ENCODE data around the gene RNF113B. TPM values are rescaled to one million over a fixed set of nuclear protein-coding genes. Genes with fewer than 3 reads are reported as not detected.

Gene RNF113B
- total RNA-seq, 1 experiment from 2014 or later = not detected

DNA sequence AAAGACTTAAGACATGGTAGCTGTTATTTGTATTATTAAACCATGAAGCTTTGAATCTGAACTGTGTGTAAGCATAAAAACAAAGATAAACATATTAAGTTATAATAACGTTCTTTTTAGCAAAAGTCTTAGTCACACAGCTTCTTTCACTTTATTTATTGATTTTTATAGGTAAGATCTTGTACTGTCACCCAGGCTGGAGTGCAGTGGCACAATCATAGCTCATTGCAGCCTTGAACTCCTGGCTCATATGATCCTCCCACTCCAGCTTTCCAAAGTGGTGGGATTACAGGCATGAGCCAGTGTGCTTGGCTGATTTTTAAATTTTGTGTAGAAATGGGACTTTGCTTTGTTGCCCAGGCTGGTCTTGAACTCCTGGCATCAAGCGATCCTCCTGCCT lies 20.8 kb downstream of the RNF113B start:
- peaks cover 35% of the 10 kb centered on the region for H3K36me3 Mint-ChIP-seq (ENCODE audit: insufficient read depth, unreplicated experiment)
- intact Hi-C loops (cut with micrococcal nuclease; ENCODE audit: unreplicated experiment) = no loop called here
- CTCF ChIA-PET = no interaction called here
- H3K27ac Mint-ChIP-seq (ENCODE audit: unreplicated experiment) = no peak overlapping the region
- H3K4me1 Mint-ChIP-seq (ENCODE audit: low read depth, unreplicated experiment) = peaks cover 29% of the 10 kb centered on the region
- H3K4me3 ChIP-seq (ENCODE audit: low read depth, low read length) = no peak overlapping the region
- no peaks in the 10 kb centered on the region for H3K27me3 ChIP-seq (replicated peaks; ENCODE audit: control insufficient read depth, insufficient read depth, low read length)
- no TSS peak for BruUV-seq (replicated peaks)
- TF ChIP-seq, protein P1, sequence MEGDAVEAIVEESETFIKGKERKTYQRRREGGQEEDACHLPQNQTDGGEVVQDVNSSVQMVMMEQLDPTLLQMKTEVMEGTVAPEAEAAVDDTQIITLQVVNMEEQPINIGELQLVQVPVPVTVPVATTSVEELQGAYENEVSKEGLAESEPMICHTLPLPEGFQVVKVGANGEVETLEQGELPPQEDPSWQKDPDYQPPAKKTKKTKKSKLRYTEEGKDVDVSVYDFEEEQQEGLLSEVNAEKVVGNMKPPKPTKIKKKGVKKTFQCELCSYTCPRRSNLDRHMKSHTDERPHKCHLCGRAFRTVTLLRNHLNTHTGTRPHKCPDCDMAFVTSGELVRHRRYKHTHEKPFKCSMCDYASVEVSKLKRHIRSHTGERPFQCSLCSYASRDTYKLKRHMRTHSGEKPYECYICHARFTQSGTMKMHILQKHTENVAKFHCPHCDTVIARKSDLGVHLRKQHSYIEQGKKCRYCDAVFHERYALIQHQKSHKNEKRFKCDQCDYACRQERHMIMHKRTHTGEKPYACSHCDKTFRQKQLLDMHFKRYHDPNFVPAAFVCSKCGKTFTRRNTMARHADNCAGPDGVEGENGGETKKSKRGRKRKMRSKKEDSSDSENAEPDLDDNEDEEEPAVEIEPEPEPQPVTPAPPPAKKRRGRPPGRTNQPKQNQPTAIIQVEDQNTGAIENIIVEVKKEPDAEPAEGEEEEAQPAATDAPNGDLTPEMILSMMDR (IDR thresholded peaks at IDR 0.05; ENCODE audit: insufficient read depth in 1 of 2, low read depth in 1 of 2, low read length in 1 of 2, severe bottlenecking in 1 of 2, unreplicated experiment in 1 of 2) = no peak
- no peaks in the 10 kb centered on the region for H3K9me3 ChIP-seq
- peaks cover 28% of the 10 kb centered on the region for H3K4me1 ChIP-seq
- H3K27me3 Mint-ChIP-seq (ENCODE audit: insufficient read depth, unreplicated experiment) = no peaks in the 10 kb centered on the region
- H3K36me3 ChIP-seq (ENCODE audit: control insufficient read depth, insufficient read depth, low read length) = no peaks in the 10 kb centered on the region; the same call in 1 of the 2 replicates
- H3K4me3 Mint-ChIP-seq (ENCODE audit: unreplicated experiment) = no peak overlapping the region
- no peak for DNase-seq
- POLR2A ChIA-PET = no interaction called here
- H3K9me3 Mint-ChIP-seq (ENCODE audit: unreplicated experiment) = no peaks in the 10 kb centered on the region

DNA sequence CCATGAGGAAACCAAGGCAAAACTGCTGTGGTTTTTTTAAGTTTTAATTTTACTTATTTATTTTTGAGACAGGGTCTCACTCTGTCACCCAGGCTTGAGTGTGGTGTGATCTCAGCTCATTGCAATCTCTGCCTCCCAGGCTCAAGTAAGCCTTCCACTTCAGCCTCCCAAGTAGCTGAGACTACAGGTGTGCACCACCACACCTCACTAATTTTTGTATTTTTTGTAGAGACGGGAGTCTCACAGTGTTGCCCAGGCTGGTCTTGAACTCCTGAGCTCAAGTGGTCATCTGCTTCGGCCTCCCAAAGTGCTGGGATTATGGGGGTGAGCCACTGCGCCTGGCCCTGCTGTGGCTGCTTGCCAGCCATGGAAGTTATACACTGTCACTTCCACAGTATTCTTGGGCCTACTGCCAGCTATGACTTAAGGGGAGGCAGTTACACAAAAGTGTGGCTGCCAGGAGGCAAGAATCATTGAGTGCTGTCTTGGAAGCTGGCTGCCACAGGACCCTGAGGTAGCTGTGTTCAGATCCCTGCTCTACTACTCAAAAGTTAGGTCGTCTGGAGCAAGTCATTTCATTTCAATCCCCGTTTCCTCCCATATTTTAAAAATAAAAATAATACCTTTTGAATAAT lies 21.5 kb downstream of the RNF113B start:
- H3K9me3 ChIP-seq = no peaks in the 10 kb centered on the region
- peaks cover 23% of the 10 kb centered on the region for H3K4me1 Mint-ChIP-seq (ENCODE audit: low read depth, unreplicated experiment)
- peaks cover 22% of the 10 kb centered on the region for H3K4me1 ChIP-seq
- H3K27ac Mint-ChIP-seq (ENCODE audit: unreplicated experiment) = no peak overlapping the region
- no peaks in the 10 kb centered on the region for H3K27me3 Mint-ChIP-seq (ENCODE audit: insufficient read depth, unreplicated experiment)
- H3K4me3 ChIP-seq (ENCODE audit: low read depth, low read length) = no peak overlapping the region
- TF ChIP-seq, protein P1 (IDR thresholded peaks at IDR 0.05; ENCODE audit: insufficient read depth in 1 of 2, low read depth in 1 of 2, low read length in 1 of 2, severe bottlenecking in 1 of 2, unreplicated experiment in 1 of 2) = no peak
- BruUV-seq (replicated peaks) = no TSS peak
- no peak overlapping the region for H3K4me3 Mint-ChIP-seq (ENCODE audit: unreplicated experiment)
- intact Hi-C loops (cut with micrococcal nuclease; ENCODE audit: unreplicated experiment) = no loop called here
- CTCF ChIA-PET = no interaction called here
- H3K27me3 ChIP-seq (replicated peaks; ENCODE audit: control insufficient read depth, insufficient read depth, low read length) = no peaks in the 10 kb centered on the region
- POLR2A ChIA-PET = no interaction called here
- H3K36me3 Mint-ChIP-seq (ENCODE audit: insufficient read depth, unreplicated experiment) = peaks cover 29% of the 10 kb centered on the region
- H3K9me3 Mint-ChIP-seq (ENCODE audit: unreplicated experiment) = no peaks in the 10 kb centered on the region
- no peak for DNase-seq
- no peaks in the 10 kb centered on the region; the same call in 1 of the 2 replicates for H3K36me3 ChIP-seq (ENCODE audit: control insufficient read depth, insufficient read depth, low read length)

DNA sequence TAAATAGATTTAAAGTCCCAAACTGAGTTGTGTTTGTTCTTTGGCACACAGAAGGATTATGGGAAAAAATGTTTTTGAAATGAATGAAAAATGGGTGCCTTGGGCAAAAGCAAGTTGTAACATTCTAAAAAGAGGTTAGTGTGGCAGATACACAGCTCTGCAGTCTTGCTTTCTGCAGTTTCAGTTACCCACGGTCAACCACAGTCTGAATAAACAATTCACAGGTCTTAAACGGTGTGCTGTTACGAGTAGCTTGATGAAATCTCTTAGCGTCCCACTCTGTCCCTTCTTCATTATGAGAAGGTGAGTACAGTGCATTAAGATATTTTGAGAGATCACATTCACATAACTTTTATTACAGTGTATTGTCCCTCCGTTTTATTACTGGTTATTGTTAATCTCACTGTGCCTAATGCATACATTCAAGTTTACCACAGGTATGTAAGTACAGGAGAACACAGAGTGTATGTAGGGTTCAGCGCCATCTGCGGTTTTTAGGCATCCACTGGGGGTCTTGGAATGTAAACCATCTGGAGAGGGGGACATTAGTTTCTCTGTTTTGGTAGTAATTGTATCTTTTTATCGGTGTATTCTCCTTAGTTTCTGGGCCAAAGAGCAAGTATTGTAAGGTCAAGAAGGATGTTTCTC lies 26.1 kb downstream of the RNF113B start:
- Mint-ChIP-seq H3K36me3 (ENCODE audit: insufficient read depth, unreplicated experiment) (peaks cover 28% of the 10 kb centered on the region), H3K4me3 (ENCODE audit: unreplicated experiment) (no peak overlapping the region), H3K27me3 (ENCODE audit: insufficient read depth, unreplicated experiment) (no peaks in the 10 kb centered on the region), H3K9me3 (ENCODE audit: unreplicated experiment) (no peaks in the 10 kb centered on the region), H3K4me1 (ENCODE audit: low read depth, unreplicated experiment) (peaks cover 17% of the 10 kb centered on the region), H3K27ac (ENCODE audit: unreplicated experiment) (no peak overlapping the region)
- peaks cover 27% of the 10 kb centered on the region for H3K4me1 ChIP-seq
- no TSS peak for BruUV-seq (replicated peaks)
- intact Hi-C loops (cut with micrococcal nuclease; ENCODE audit: unreplicated experiment) = no loop called here
- no peaks in the 10 kb centered on the region; the same call in 1 of the 2 replicates for H3K36me3 ChIP-seq (ENCODE audit: control insufficient read depth, insufficient read depth, low read length)
- ChIA-PET POLR2A (no interaction called here), CTCF (no interaction called here)
- H3K27me3 ChIP-seq (replicated peaks; ENCODE audit: control insufficient read depth, insufficient read depth, low read length) = no peaks in the 10 kb centered on the region
- no peaks in the 10 kb centered on the region for H3K9me3 ChIP-seq
- TF ChIP-seq, protein P1 (IDR thresholded peaks at IDR 0.05; ENCODE audit: insufficient read depth in 1 of 2, low read depth in 1 of 2, low read length in 1 of 2, severe bottlenecking in 1 of 2, unreplicated experiment in 1 of 2) = no peak
- DNase-seq = no peak
- H3K4me3 ChIP-seq (ENCODE audit: low read depth, low read length) = no peak overlapping the region
